CD8-positive, alpha-beta memory T cell (primary cell): Measurements from ENCODE around the gene TCEA2. TPM values are rescaled to one million over a fixed set of nuclear protein-coding genes. Genes with fewer than 3 reads are reported as not detected.

Experiments used
- CTCF ChIA-PET: fragments of 350-600 bp; sonication (Branson Sonifier 250); formaldehyde crosslinking; loops from one replicate; lab custom pipeline; 2021; ENCODE audit warnings: antibody characterized with exemption; lab: Charles Lee
- POLR2A ChIA-PET: fragments of 350-600 bp; sonication (Branson Sonifier 250); formaldehyde crosslinking; loops from one replicate; lab custom pipeline; 2021; ENCODE audit warnings: antibody characterized with exemption; lab: Charles Lee
- DNase-seq, 5 donors: peaks; one replicate each; pipeline versions ENCODE4 v3.0.0 to v3.0.0-alpha.2; 2020 to 2022; ENCODE audit warnings: mixed read lengths in 1 of 5
- H3K27ac ChIP-seq: one replicate; pipeline ENCODE4 v1.7.0; 2013; ENCODE audit warnings: low read depth, mild to moderate bottlenecking, low read length, moderate library complexity
- H3K27me3 ChIP-seq: 2 replicates; pipeline ENCODE4 v1.7.0; 2013; ENCODE audit warnings: low read length, mild to moderate bottlenecking; ENCODE audit not compliant: insufficient read depth, poor library complexity, severe bottlenecking
- H3K36me3 ChIP-seq: 2 replicates; pipeline ENCODE4 v1.7.0; 2013; ENCODE audit warnings: mild to moderate bottlenecking, low read length, moderate library complexity; ENCODE audit not compliant: insufficient read depth
- H3K4me1 ChIP-seq: 2 replicates; pipeline ENCODE4 v1.7.0; 2013; ENCODE audit warnings: mild to moderate bottlenecking, low read length, moderate library complexity; ENCODE audit not compliant: insufficient read depth
- H3K4me3 ChIP-seq: 2 replicates; pipeline ENCODE4 v1.7.0; 2013; ENCODE audit warnings: mild to moderate bottlenecking, low read length
- H3K9me3 ChIP-seq: 2 replicates; pipeline ENCODE4 v1.7.0; 2013; ENCODE audit warnings: mild to moderate bottlenecking, low read length
- H3K27ac Mint-ChIP-seq, 8 donors: one replicate each; pipeline ENCODE4 v1.8.0; 2020 to 2021; ENCODE audit warnings: mixed read lengths in 8 of 8, mild to moderate bottlenecking in 6 of 8, inconsistent platforms in 3 of 8, moderate library complexity in 3 of 8
- H3K27me3 Mint-ChIP-seq, 2 donors: one replicate each; pipeline ENCODE4 v1.8.0; 2020 to 2021; ENCODE audit warnings: mixed read lengths in 2 of 2, mild to moderate bottlenecking in 1 of 2, moderate library complexity in 1 of 2
- H3K36me3 Mint-ChIP-seq, 3 donors: one replicate each; pipeline ENCODE4 v1.8.0; 2020 to 2021; ENCODE audit warnings: mixed read lengths in 3 of 3, inconsistent platforms in 1 of 3, mild to moderate bottlenecking in 1 of 3
- H3K4me1 Mint-ChIP-seq, 3 donors: one replicate each; pipeline ENCODE4 v1.8.0; 2020 to 2021; ENCODE audit warnings: mixed read lengths in 3 of 3, inconsistent platforms in 1 of 3, mild to moderate bottlenecking in 1 of 3
- H3K4me3 Mint-ChIP-seq, 7 donors: one replicate each; pipeline ENCODE4 v1.8.0; 2020 to 2021; ENCODE audit warnings: mixed read lengths in 7 of 7, mild to moderate bottlenecking in 6 of 7, moderate library complexity in 4 of 7, inconsistent platforms in 2 of 7
- H3K9me3 Mint-ChIP-seq, 5 donors: one replicate each; pipeline ENCODE4 v1.8.0; 2020 to 2022; ENCODE audit warnings: mixed read lengths in 5 of 5, mild to moderate bottlenecking in 3 of 5, moderate library complexity in 2 of 5, inconsistent platforms in 1 of 5
- polyA plus RNA-seq: library from polyadenylated mRNA; unstranded; fragments of 300-500 nt; fragmentation: Illumina TruSeq; gene quantifications from one replicate; pipeline ENCODE4 v1.2.3, GENCODE V29; 2021
- total RNA-seq, 2 experiments: library from RNA; stranded (reverse); gene quantifications; one replicate each; pipeline ENCODE4 v1.2.3, GENCODE V29; 2021

Gene TCEA2
- total and polyA plus RNA-seq, 3 experiments from 2014 or later, result 24.2 to 30.9 (median 24.5) TPM

DNA sequence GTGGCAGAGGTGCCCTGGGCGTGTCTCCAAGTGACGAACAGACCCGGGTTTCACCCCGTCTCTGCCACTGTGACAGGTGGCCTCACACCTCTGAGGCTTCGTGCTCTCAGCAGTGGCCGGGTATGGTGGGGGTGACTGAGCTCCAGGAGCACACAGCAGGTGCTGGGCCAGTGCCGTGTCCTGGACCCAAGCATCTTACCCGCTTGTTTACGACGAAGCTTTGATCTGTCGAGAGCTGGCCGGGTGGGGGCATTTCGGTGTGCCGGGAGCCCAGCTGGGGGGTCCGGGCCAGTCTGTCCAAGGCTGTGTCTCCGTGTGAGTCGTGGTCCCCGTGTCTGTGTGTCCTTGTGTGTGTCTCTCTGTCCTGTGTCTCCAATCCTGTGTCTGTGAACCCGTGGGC, 28.3 kb downstream of the TCEA2 start:
- DNase-seq, result no peak
- Histone ChIP-seq H3K9me3 (no peaks in the 10 kb centered on the region), H3K36me3 (no peaks in the 10 kb centered on the region), H3K4me3 (no peak overlapping the region), H3K4me1 (no peaks in the 10 kb centered on the region), H3K27ac (no peak overlapping the region), H3K27me3 (no peaks in the 10 kb centered on the region)
- peaks cover 0 to 5% (median 2%) of the 10 kb centered on the region in 5 donors for H3K9me3 Mint-ChIP-seq
- no peaks in the 10 kb centered on the region for H3K36me3 Mint-ChIP-seq
- CTCF ChIA-PET, result interaction anchor here (1.5 to 1.8 kb wide), 2 partner anchors 10 to 52 kb away, joined by 3 to 8 read pairs; no protein-coding TSS in a partner anchor
- H3K27me3 Mint-ChIP-seq, result peaks cover 1 to 3% of the 10 kb centered on the region in 2 donors
- peak overlapping the region in 2 of 8 donors; percentile 19 to 68 for H3K27ac Mint-ChIP-seq
- H3K4me1 Mint-ChIP-seq, result peaks cover 0 to 7% (median 1%) of the 10 kb centered on the region in 3 donors
- H3K4me3 Mint-ChIP-seq, result no peak overlapping the region
- POLR2A ChIA-PET, result no interaction called here

DNA sequence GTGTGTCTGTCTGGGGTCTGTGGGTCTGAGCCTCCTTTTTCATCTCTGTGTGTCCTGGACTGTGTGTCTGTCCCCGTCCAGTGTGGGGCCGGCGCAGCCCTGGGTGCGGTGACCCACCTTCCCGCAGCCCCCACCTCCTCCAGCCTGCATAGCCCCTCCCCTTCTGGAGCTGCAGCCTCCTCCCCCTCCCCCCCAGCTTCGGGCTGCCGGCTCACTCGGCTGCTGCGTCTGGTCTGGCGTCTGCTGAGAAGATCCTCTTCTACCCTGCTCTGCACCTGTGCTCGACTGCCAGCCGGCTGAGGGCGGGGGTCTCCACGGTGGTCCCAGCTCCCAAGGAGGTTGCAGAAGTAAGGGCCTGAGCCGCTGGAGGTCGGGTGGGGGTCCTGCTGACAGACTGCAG, 28.8 kb downstream of the TCEA2 start:
- Mint-ChIP-seq H3K27me3 (peaks cover 0 to 3% of the 10 kb centered on the region in 2 donors), H3K27ac (peak overlapping the region in 1 of 8 donors; percentile 68), H3K9me3 (peaks cover 0 to 5% (median 2%) of the 10 kb centered on the region in 5 donors), H3K4me1 (peaks cover 0 to 7% (median 1%) of the 10 kb centered on the region in 3 donors), H3K36me3 (peaks cover 0 to under 1% (median 0%) of the 10 kb centered on the region in 3 donors), H3K4me3 (no peak overlapping the region)
- Histone ChIP-seq H3K4me3 (no peak overlapping the region), H3K36me3 (no peaks in the 10 kb centered on the region), H3K27ac (no peak overlapping the region), H3K4me1 (no peaks in the 10 kb centered on the region), H3K27me3 (no peaks in the 10 kb centered on the region), H3K9me3 (no peaks in the 10 kb centered on the region)
- ChIA-PET CTCF (interaction anchor here (1.5 to 1.8 kb wide), 2 partner anchors 10 to 52 kb away, joined by 3 to 8 read pairs; no protein-coding TSS in a partner anchor), POLR2A (no interaction called here)
- DNase-seq, result no peak

- DNase-seq, result no peak
- H3K4me3 Mint-ChIP-seq, result no peak overlapping the region
- H3K27me3 Mint-ChIP-seq, result peaks cover 0 to 3% of the 10 kb centered on the region in 2 donors
- Histone ChIP-seq H3K4me1 (no peaks in the 10 kb centered on the region), H3K4me3 (no peak overlapping the region), H3K36me3 (no peaks in the 10 kb centered on the region), H3K9me3 (no peaks in the 10 kb centered on the region), H3K27me3 (no peaks in the 10 kb centered on the region), H3K27ac (no peak overlapping the region)
- no peak overlapping the region for H3K27ac Mint-ChIP-seq
- ChIA-PET POLR2A (no interaction called here), CTCF (interaction anchor here (1.8 kb wide), 1 partner anchor 53 kb away, joined by 8 read pairs; no protein-coding TSS in a partner anchor)
- peaks cover 0 to 5% (median 2%) of the 10 kb centered on the region in 5 donors for H3K9me3 Mint-ChIP-seq
- H3K4me1 Mint-ChIP-seq, result peaks cover 0 to 7% (median 1%) of the 10 kb centered on the region in 3 donors
- peaks cover 0 to 2% (median 0%) of the 10 kb centered on the region in 3 donors for H3K36me3 Mint-ChIP-seq
Observed at GRCh38 chr20:64092258-64093012, 29.4 kb downstream of the TCEA2 start.

DNA sequence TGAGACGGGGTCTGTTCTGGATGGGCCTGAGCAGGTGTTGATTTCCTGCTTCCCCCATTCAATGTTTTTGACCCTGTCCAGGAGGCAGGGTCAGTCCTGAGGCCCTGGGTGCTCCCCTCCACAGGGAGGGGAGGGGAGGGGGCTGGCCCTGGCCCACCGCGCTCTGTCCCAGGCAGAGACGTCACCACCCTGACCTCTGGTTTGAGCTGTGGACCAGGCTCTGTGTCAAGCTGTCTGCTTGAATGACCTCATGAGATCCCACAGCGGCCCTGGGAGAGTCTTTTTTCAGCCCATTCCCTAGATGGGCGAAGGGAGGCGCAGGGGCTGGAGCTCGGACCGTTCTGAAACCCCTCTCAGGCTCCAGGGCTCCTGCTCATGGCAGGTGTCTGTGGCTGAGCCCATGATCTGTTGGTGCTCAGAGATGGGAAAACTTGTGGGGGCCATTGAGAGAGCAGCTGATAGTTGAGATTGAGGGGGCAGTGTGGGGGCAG, 30.1 kb downstream of the TCEA2 start:
- no peak overlapping the region for H3K27ac Mint-ChIP-seq
- ChIA-PET POLR2A (no interaction called here), CTCF (no interaction called here)
- Histone ChIP-seq H3K27ac (no peak overlapping the region), H3K4me3 (no peak overlapping the region), H3K27me3 (no peaks in the 10 kb centered on the region), H3K4me1 (no peaks in the 10 kb centered on the region), H3K36me3 (no peaks in the 10 kb centered on the region), H3K9me3 (no peaks in the 10 kb centered on the region)
- H3K9me3 Mint-ChIP-seq, result peaks cover 0 to 2% (median 0%) of the 10 kb centered on the region in 5 donors
- no peak for DNase-seq
- no peak overlapping the region for H3K4me3 Mint-ChIP-seq
- H3K4me1 Mint-ChIP-seq, result peaks cover 0 to 7% (median 1%) of the 10 kb centered on the region in 3 donors
- H3K27me3 Mint-ChIP-seq, result peaks cover 0 to 3% of the 10 kb centered on the region in 2 donors
- H3K36me3 Mint-ChIP-seq, result peaks cover 0 to 2% (median 0%) of the 10 kb centered on the region in 3 donors

- H3K27ac ChIP-seq, result no peak overlapping the region
- ChIA-PET CTCF (interaction anchor here (1.0 kb wide), 1 partner anchor 57 kb away, joined by 3 read pairs; no protein-coding TSS in a partner anchor), POLR2A (interaction anchor here (0.5 kb wide), 1 partner anchor 26 kb away, joined by 3 read pairs; no protein-coding TSS in a partner anchor)
- H3K9me3 ChIP-seq, result no peaks in the 10 kb centered on the region
- H3K27me3 ChIP-seq, result no peaks in the 10 kb centered on the region
- no peaks in the 10 kb centered on the region for H3K4me1 ChIP-seq
- H3K36me3 ChIP-seq, result no peaks in the 10 kb centered on the region
- Mint-ChIP-seq H3K27me3 (peaks cover 0 to 3% of the 10 kb centered on the region in 2 donors), H3K27ac (no peak overlapping the region), H3K9me3 (no peaks in the 10 kb centered on the region), H3K4me3 (no peak overlapping the region), H3K36me3 (peaks cover 0 to 2% (median 0%) of the 10 kb centered on the region in 3 donors), H3K4me1 (peaks cover 0 to 15% (median 5%) of the 10 kb centered on the region in 3 donors)
- DNase-seq, result no peak
- no peak overlapping the region for H3K4me3 ChIP-seq
Observed at GRCh38 chr20:64095455-64095854, 32.5 kb downstream of the TCEA2 start.

GRCh38 chr20:64095927-64096326, 32.9 kb downstream of the TCEA2 start:
- H3K36me3 ChIP-seq, result no peaks in the 10 kb centered on the region
- H3K9me3 ChIP-seq, result no peaks in the 10 kb centered on the region
- no peak overlapping the region for H3K27ac Mint-ChIP-seq
- H3K27me3 Mint-ChIP-seq, result peaks cover 0 to 4% of the 10 kb centered on the region in 2 donors
- ChIA-PET CTCF (interaction anchor here (1.0 kb wide), 1 partner anchor 58 kb away, joined by 3 read pairs; no protein-coding TSS in a partner anchor), POLR2A (no interaction called here)
- H3K4me3 Mint-ChIP-seq, result no peak overlapping the region
- H3K27me3 ChIP-seq, result no peaks in the 10 kb centered on the region
- H3K4me3 ChIP-seq, result no peak overlapping the region
- H3K9me3 Mint-ChIP-seq, result no peaks in the 10 kb centered on the region
- H3K36me3 Mint-ChIP-seq, result peaks cover 0 to 2% (median 0%) of the 10 kb centered on the region in 3 donors
- DNase-seq, result no peak
- H3K4me1 ChIP-seq, result no peaks in the 10 kb centered on the region
- H3K27ac ChIP-seq, result no peak overlapping the region
- H3K4me1 Mint-ChIP-seq, result peaks cover 0 to 20% (median 5%) of the 10 kb centered on the region in 3 donors

- no peak for DNase-seq
- H3K9me3 Mint-ChIP-seq, result no peaks in the 10 kb centered on the region
- Histone ChIP-seq H3K9me3 (no peaks in the 10 kb centered on the region), H3K4me3 (no peak overlapping the region), H3K27ac (no peak overlapping the region), H3K4me1 (peaks cover 1% of the 10 kb centered on the region), H3K27me3 (peaks cover 2% of the 10 kb centered on the region), H3K36me3 (no peaks in the 10 kb centered on the region)
- ChIA-PET CTCF (no interaction called here), POLR2A (no interaction called here)
- peak overlapping the region in 2 of 8 donors; percentile 0 to 16 for H3K27ac Mint-ChIP-seq
- peaks cover 0 to 26% (median 10%) of the 10 kb centered on the region in 3 donors for H3K4me1 Mint-ChIP-seq
- peaks cover 0 to 2% (median 0%) of the 10 kb centered on the region in 3 donors for H3K36me3 Mint-ChIP-seq
- no peak overlapping the region for H3K4me3 Mint-ChIP-seq
- H3K27me3 Mint-ChIP-seq, result peaks cover 0 to 10% of the 10 kb centered on the region in 2 donors
Observed at GRCh38 chr20:64096535-64096934, 33.5 kb downstream of the TCEA2 start.
